ENCODE measurements around the gene PHLDB3. TPM values are rescaled to one million over a fixed set of nuclear protein-coding genes. Genes with fewer than 3 reads are reported as not detected.

PHLDB3 gene
- total RNA-seq, 2 experiments from 2014 or later: 13.5 to 15.2 TPM

GRCh38 chr19:43479226-43479625 lies 25.3 kb downstream of the PHLDB3 start:
- H3K36me3 Mint-ChIP-seq: peaks cover 7% of the 10 kb centered on the region
- H3K27me3 Mint-ChIP-seq: no peaks in the 10 kb centered on the region
- H3K4me3 Mint-ChIP-seq: no peak overlapping the region
- H3K9me3 Mint-ChIP-seq: no peaks in the 10 kb centered on the region
- no peak for DNase-seq
- ChIA-PET POLR2A (no interaction called here), CTCF (no interaction called here)
- intact Hi-C loops (cut with micrococcal nuclease): no loop called here
- no peak overlapping the region for H3K27ac Mint-ChIP-seq
- peaks cover 6% of the 10 kb centered on the region for H3K4me1 Mint-ChIP-seq (ENCODE audit: low read depth)

- CTCF ChIA-PET: interaction anchor here (1.0 kb wide), 1 partner anchor 31 kb away, joined by 3 read pairs; no protein-coding TSS in a partner anchor
- H3K27me3 Mint-ChIP-seq: no peaks in the 10 kb centered on the region
- H3K4me3 Mint-ChIP-seq: no peak overlapping the region
- DNase-seq: no peak
- peaks cover 6% of the 10 kb centered on the region for H3K4me1 Mint-ChIP-seq (ENCODE audit: low read depth)
- no peaks in the 10 kb centered on the region for H3K9me3 Mint-ChIP-seq
- H3K27ac Mint-ChIP-seq: no peak overlapping the region
- POLR2A ChIA-PET: no interaction called here
- H3K36me3 Mint-ChIP-seq: peaks cover 7% of the 10 kb centered on the region
- intact Hi-C loops (cut with micrococcal nuclease): no loop called here
Measured at GRCh38 chr19:43478323-43478722, 26.2 kb downstream of the PHLDB3 start.

GRCh38 chr19:43476606-43477005 lies 27.9 kb downstream of the PHLDB3 start:
- Mint-ChIP-seq H3K4me1 (ENCODE audit: low read depth) (peaks cover 6% of the 10 kb centered on the region), H3K9me3 (no peaks in the 10 kb centered on the region), H3K27ac (no peak overlapping the region), H3K36me3 (peaks cover 7% of the 10 kb centered on the region), H3K4me3 (no peak overlapping the region), H3K27me3 (no peaks in the 10 kb centered on the region)
- intact Hi-C loops (cut with micrococcal nuclease): no loop called here
- ChIA-PET CTCF (interaction anchor here (0.9 to 1.2 kb wide), 2 partner anchors 13 to 43 kb away, joined by 3 read pairs; no protein-coding TSS in a partner anchor), POLR2A (no interaction called here)
- no peak for DNase-seq

GRCh38 chr19:43474986-43475705 lies 29.4 kb downstream of the PHLDB3 start:
- CTCF ChIA-PET: interaction anchor here (1.2 kb wide), 1 partner anchor 28 kb away, joined by 8 read pairs; no protein-coding TSS in a partner anchor
- H3K4me3 Mint-ChIP-seq: peak overlapping the region; percentile 70
- H3K4me1 Mint-ChIP-seq (ENCODE audit: low read depth): peaks cover 15% of the 10 kb centered on the region
- H3K9me3 Mint-ChIP-seq: no peaks in the 10 kb centered on the region
- intact Hi-C loops (cut with micrococcal nuclease): loop anchor here (1.0 kb wide), 1 partner anchor 12 kb away; no protein-coding TSS in a partner anchor
- no peaks in the 10 kb centered on the region for H3K27me3 Mint-ChIP-seq
- peaks cover 7% of the 10 kb centered on the region for H3K36me3 Mint-ChIP-seq
- DNase-seq: peak; percentile 96
- peak overlapping the region; percentile 85 for H3K27ac Mint-ChIP-seq
- POLR2A ChIA-PET: interaction anchor here (0.9 to 1.3 kb wide), 3 partner anchors 11 to 58 kb away, joined by 3 read pairs; partner anchors contain the start of genes PHLDB3 and ZNF575

GRCh38 chr19:43474487-43474886 lies 30.1 kb downstream of the PHLDB3 start:
- Mint-ChIP-seq H3K36me3 (peaks cover 7% of the 10 kb centered on the region), H3K4me1 (ENCODE audit: low read depth) (peaks cover 20% of the 10 kb centered on the region), H3K27me3 (no peaks in the 10 kb centered on the region), H3K27ac (peak overlapping the region; percentile 85), H3K4me3 (peak overlapping the region; percentile 70), H3K9me3 (no peaks in the 10 kb centered on the region)
- intact Hi-C loops (cut with micrococcal nuclease): no loop called here
- CTCF ChIA-PET: interaction anchor here (1.2 to 1.8 kb wide), 2 partner anchors 28 to 45 kb away, joined by 7 to 8 read pairs; no protein-coding TSS in a partner anchor
- no peak for DNase-seq
- POLR2A ChIA-PET: interaction anchor here (0.9 to 1.3 kb wide), 3 partner anchors 11 to 58 kb away, joined by 3 read pairs; partner anchors contain the start of genes PHLDB3 and ZNF575

- CTCF ChIA-PET: interaction anchor here (1.1 kb wide), 1 partner anchor 24 kb away, joined by 4 read pairs; no protein-coding TSS in a partner anchor
- H3K4me1 Mint-ChIP-seq (ENCODE audit: low read depth): peaks cover 44% of the 10 kb centered on the region
- POLR2A ChIA-PET: no interaction called here
- H3K27ac Mint-ChIP-seq: no peak overlapping the region
- no peaks in the 10 kb centered on the region for H3K27me3 Mint-ChIP-seq
- H3K9me3 Mint-ChIP-seq: no peaks in the 10 kb centered on the region
- intact Hi-C loops (cut with micrococcal nuclease): no loop called here
- H3K36me3 Mint-ChIP-seq: peaks cover 4% of the 10 kb centered on the region
- H3K4me3 Mint-ChIP-seq: no peak overlapping the region
- no peak for DNase-seq
Measured at GRCh38 chr19:43471091-43471490, 33.5 kb downstream of the PHLDB3 start.

- ChIA-PET CTCF (interaction anchor here (1.1 to 1.6 kb wide), 2 partner anchors 23 to 49 kb away, joined by 4 to 11 read pairs; no protein-coding TSS in a partner anchor), POLR2A (no interaction called here)
- Mint-ChIP-seq H3K9me3 (no peaks in the 10 kb centered on the region), H3K36me3 (peaks cover under 1% of the 10 kb centered on the region), H3K4me3 (no peak overlapping the region), H3K4me1 (ENCODE audit: low read depth) (peaks cover 43% of the 10 kb centered on the region), H3K27ac (no peak overlapping the region), H3K27me3 (no peaks in the 10 kb centered on the region)
- peak; percentile 61 for DNase-seq
- intact Hi-C loops (cut with micrococcal nuclease): no loop called here
Measured at GRCh38 chr19:43470288-43470687, 34.3 kb downstream of the PHLDB3 start.

GRCh38 chr19:43469160-43469480 lies 35.4 kb downstream of the PHLDB3 start:
- DNase-seq: no peak
- Mint-ChIP-seq H3K27ac (peak overlapping the region; percentile 74), H3K36me3 (no peaks in the 10 kb centered on the region), H3K4me1 (ENCODE audit: low read depth) (peaks cover 48% of the 10 kb centered on the region), H3K9me3 (no peaks in the 10 kb centered on the region), H3K27me3 (no peaks in the 10 kb centered on the region), H3K4me3 (no peak overlapping the region)
- CTCF ChIA-PET: interaction anchor here (1.6 to 2.6 kb wide), 2 partner anchors 22 to 51 kb away, joined by 5 to 11 read pairs; no protein-coding TSS in a partner anchor
- POLR2A ChIA-PET: no interaction called here
- intact Hi-C loops (cut with micrococcal nuclease): loop anchor here (10.0 kb wide), 1 partner anchor 316 kb away; the partner anchor contains the start of gene KCNN4

GRCh38 chr19:43468354-43469159 lies 36.0 kb downstream of the PHLDB3 start:
- POLR2A ChIA-PET: no interaction called here
- Mint-ChIP-seq H3K4me3 (no peak overlapping the region), H3K36me3 (no peaks in the 10 kb centered on the region), H3K4me1 (ENCODE audit: low read depth) (peaks cover 48% of the 10 kb centered on the region), H3K27ac (peak overlapping the region; percentile 59), H3K9me3 (no peaks in the 10 kb centered on the region), H3K27me3 (no peaks in the 10 kb centered on the region)
- CTCF ChIA-PET: interaction anchor here (1.6 to 2.6 kb wide), 3 partner anchors 21 to 51 kb away, joined by 5 to 11 read pairs (median 5); partner anchors contain the start of gene PHLDB3
- intact Hi-C loops (cut with micrococcal nuclease): loop anchor here (10.0 kb wide), 1 partner anchor 316 kb away; the partner anchor contains the start of gene KCNN4
- DNase-seq: no peak

GRCh38 chr19:43467730-43468129 lies 36.8 kb downstream of the PHLDB3 start:
- DNase-seq: no peak
- Mint-ChIP-seq H3K4me3 (no peak overlapping the region), H3K27ac (peak overlapping the region; percentile 53), H3K4me1 (ENCODE audit: low read depth) (peaks cover 50% of the 10 kb centered on the region), H3K36me3 (no peaks in the 10 kb centered on the region), H3K27me3 (no peaks in the 10 kb centered on the region), H3K9me3 (no peaks in the 10 kb centered on the region)
- CTCF ChIA-PET: interaction anchor here (0.7 to 2.6 kb wide), 3 partner anchors 21 to 52 kb away, joined by 3 to 5 read pairs (median 5); partner anchors contain the start of gene PHLDB3
- intact Hi-C loops (cut with micrococcal nuclease): loop anchor here (10.0 kb wide), 1 partner anchor 317 kb away; the partner anchor contains the start of gene KCNN4
- POLR2A ChIA-PET: no interaction called here

- intact Hi-C loops (cut with micrococcal nuclease): loop anchor here (10.0 kb wide), 1 partner anchor 318 kb away; the partner anchor contains the start of gene KCNN4
- no peak overlapping the region for H3K4me3 Mint-ChIP-seq
- ChIA-PET POLR2A (no interaction called here), CTCF (interaction anchor here (0.7 to 2.6 kb wide), 3 partner anchors 20 to 53 kb away, joined by 3 to 5 read pairs (median 5); partner anchors contain the start of gene PHLDB3)
- H3K4me1 Mint-ChIP-seq (ENCODE audit: low read depth): peaks cover 54% of the 10 kb centered on the region
- DNase-seq: no peak
- H3K9me3 Mint-ChIP-seq: no peaks in the 10 kb centered on the region
- no peaks in the 10 kb centered on the region for H3K36me3 Mint-ChIP-seq
- H3K27me3 Mint-ChIP-seq: no peaks in the 10 kb centered on the region
- peak overlapping the region; percentile 14 for H3K27ac Mint-ChIP-seq
Measured at GRCh38 chr19:43467276-43467675, 37.3 kb downstream of the PHLDB3 start.
